ENCODE results near the gene MFF. TPM values are rescaled to one million over a fixed set of nuclear protein-coding genes. Genes with fewer than 3 reads are reported as not detected.

Gene MFF
- total and polyA plus RNA-seq, 2 of the 4 experiments (the other 2 are of a cell fraction) = 70.1 to 86.4 TPM

GRCh38 chr2:227376656-227377396 lies 51.8 kb downstream of the MFF start:
- Histone ChIP-seq H2BK5ac (ENCODE audit: low read depth, low read length, poor library complexity, severe bottlenecking) (no peak overlapping the region), H2BK20ac (ENCODE audit: low read depth, low read length) (peak overlapping the region; percentile 36; the same call in 1 of the 2 replicates), H2AFZ (replicated peaks; ENCODE audit: low read length, poor library complexity) (no peak overlapping the region), H3K14ac (replicated peaks; ENCODE audit: low read depth, low read length) (no peak overlapping the region), H3K27me3 (ENCODE audit: control insufficient read depth, insufficient read depth, low read length) (no peaks in the 10 kb centered on the region), H4K5ac (ENCODE audit: low read depth, low read length) (peak overlapping the region; percentile 95), H2BK120ac (ENCODE audit: low read depth, low read length) (0 out of 2 replicates have a peak overlapping the region, but pooled peaks have one; percentile 16), H3K9me1 (ENCODE audit: insufficient read depth, low read length) (no peaks in the 10 kb centered on the region), H3K36me3 (ENCODE audit: control insufficient read depth, insufficient read depth, low read length) (no peaks in the 10 kb centered on the region), H3K23ac (ENCODE audit: low read depth, low read length) (no peak overlapping the region), H4K8ac (ENCODE audit: low read depth in 2 of 2, low read length in 2 of 2) (peak overlapping the region in 1 of 2 experiments; percentile 47; a peak in 1 of 4 replicates), H2AK5ac (ENCODE audit: low read depth, low read length) (no peak overlapping the region), H2BK15ac (ENCODE audit: low read depth, low read length) (no peak overlapping the region), H3K4ac (ENCODE audit: low read depth, low read length) (no peak overlapping the region), H3K56ac (ENCODE audit: extremely low read depth, insufficient read depth, low read length) (no peak overlapping the region), H3K4me1 (ENCODE audit: control insufficient read depth, insufficient read depth, low read length) (peaks cover 5% of the 10 kb centered on the region), H3K18ac (ENCODE audit: low read depth, low read length) (peak overlapping the region; percentile 96), H3K9me3 (ENCODE audit: control insufficient read depth, insufficient read depth, low read length) (no peaks in the 10 kb centered on the region), H3K27ac (ENCODE audit: insufficient read depth, low read length) (peak overlapping the region; percentile 41; the same call in 1 of the 2 replicates), H4K91ac (ENCODE audit: insufficient read depth, low read depth, low read length) (no peak overlapping the region), H3K4me2 (ENCODE audit: low read depth, low read length) (no peak overlapping the region), H3K9ac (ENCODE audit: low read depth, low read length) (peak overlapping the region; percentile 43; the same call in 1 of the 2 replicates), H4K20me1 (ENCODE audit: insufficient read depth, low read length) (no peaks in the 10 kb centered on the region), H3K4me3 (ENCODE audit: insufficient read depth, low read depth, low read length) (no peak overlapping the region), H3K79me1 (ENCODE audit: low read depth in 1 of 2, low read length in 2 of 2) (no peaks in the 10 kb centered on the region), H2AK9ac (replicated peaks; ENCODE audit: low read depth, low read length, poor library complexity) (no peak overlapping the region)
- ATAC-seq (ENCODE audit: low read depth) (peak; percentile 44), DNase-seq (peak; percentile 35)
- in situ Hi-C loops (cut with MboI; ENCODE audit: low sequenced_read_pairs) (no loop called here), intact Hi-C loops (cut with micrococcal nuclease) (no loop called here), dilution Hi-C loops (cut with HindIII; ENCODE audit: low sequenced_read_pairs, unreplicated experiment) (no loop called here)
- TF ChIP-seq USF2 (IDR thresholded peaks at IDR 0.05; ENCODE audit: low read depth, low read length) (no peak), MXI1 (IDR thresholded peaks at IDR 0.05; ENCODE audit: borderline replicate concordance, low read depth, low read length) (no peak), SMC3 (IDR thresholded peaks at IDR 0.05; ENCODE audit: low read depth, low read length) (no peak), RFX5 (IDR thresholded peaks at IDR 0.05; ENCODE audit: low read depth, low read length) (no peak), CEBPB (IDR thresholded peaks at IDR 0.05; ENCODE audit: low read depth, low read length) (no peak), MAZ (IDR thresholded peaks at IDR 0.05; ENCODE audit: borderline replicate concordance, low read depth, low read length) (no peak), ELK1 (IDR thresholded peaks at IDR 0.05; ENCODE audit: borderline replicate concordance, low read depth, low read length) (no peak), NFE2L2 (IDR thresholded peaks at IDR 0.05; ENCODE audit: low read depth, low read length) (no peak), FOS (IDR thresholded peaks at IDR 0.05; ENCODE audit: low read depth, low read length) (no peak), BHLHE40 (IDR thresholded peaks at IDR 0.05; ENCODE audit: low read depth, low read length) (no peak), RAD21 (IDR thresholded peaks at IDR 0.05; ENCODE audit: low read length) (no peak), CHD1 (IDR thresholded peaks at IDR 0.05; ENCODE audit: low read depth, low read length) (no peak), CTCF (conservative IDR thresholded peaks at IDR 0.05; ENCODE audit: low read depth, low read length) (no peak), MAFK (IDR thresholded peaks at IDR 0.05; ENCODE audit: low read depth, low read length) (no peak)
- no TSS peak for BruUV-seq (replicated peaks)
- POLR2A ChIA-PET (ENCODE audit: unreplicated experiment) = no interaction called here
- CTCF ChIA-PET = no interaction called here
- no CpG with 5 or more reads among the region's 9 CpGs for WGBS, 2 experiments (ENCODE audit: extremely low coverage in 2 of 2, insufficient read length in 1 of 2)
